Stimulated activated naive CD4-positive, alpha-beta T cell treated with Interleukin-2 at 50 U/mL for 16 hours (primary cell): ENCODE results near the gene SLC22A23.
"Not testable (repeated sequence)": the region's sequence is repeated elsewhere in the genome, so short reads cannot be mapped to it uniquely, and the experiment has no call there.

Experiments
- DNase-seq: peaks from one replicate; lab custom pipeline; 2025; lab: John Stamatoyannopoulos, UW

Gene SLC22A23

GRCh38 chr6:3384241-3385143 is 72.4 kb downstream of the SLC22A23 start:
- no peak for DNase-seq

- no peak for DNase-seq
Measured at GRCh38 chr6:3383525-3383924, 73.3 kb downstream of the SLC22A23 start.

- no peak for DNase-seq
Measured at GRCh38 chr6:3382326-3383279, 74.2 kb downstream of the SLC22A23 start.

- DNase-seq, result no peak
Measured at GRCh38 chr6:3381233-3381921, 75.5 kb downstream of the SLC22A23 start.

GRCh38 chr6:3380344-3381232 is 76.3 kb downstream of the SLC22A23 start:
- DNase-seq, result no peak

GRCh38 chr6:3379482-3380060 is 77.3 kb downstream of the SLC22A23 start:
- no peak for DNase-seq

GRCh38 chr6:3378808-3379207 is 78.0 kb downstream of the SLC22A23 start:
- DNase-seq, result not testable (repeated sequence)

GRCh38 chr6:3378398-3378782 is 78.5 kb downstream of the SLC22A23 start:
- not testable (repeated sequence) for DNase-seq

GRCh38 chr6:3377536-3378397 is 79.1 kb downstream of the SLC22A23 start:
- no peak for DNase-seq

- no peak for DNase-seq
Measured at GRCh38 chr6:3376893-3377535, 79.8 kb downstream of the SLC22A23 start.

GRCh38 chr6:3376064-3376463 is 80.8 kb downstream of the SLC22A23 start:
- no peak for DNase-seq

GRCh38 chr6:3373597-3374203 is 83.2 kb downstream of the SLC22A23 start:
- DNase-seq, result no peak

- DNase-seq, result no peak
Measured at GRCh38 chr6:3372912-3373554, 83.8 kb downstream of the SLC22A23 start.

GRCh38 chr6:3372184-3372846 is 84.5 kb downstream of the SLC22A23 start:
- DNase-seq, result no peak

GRCh38 chr6:3371222-3371949 is 85.5 kb downstream of the SLC22A23 start:
- no peak for DNase-seq

- DNase-seq, result no peak
Measured at GRCh38 chr6:3370361-3371221, 86.3 kb downstream of the SLC22A23 start.
